ENCODE data around the gene TMEM185B.
"Not testable (repeated sequence)": the region's sequence is repeated elsewhere in the genome, so short reads cannot be mapped to it uniquely, and the experiment has no call there.

TMEM185B gene

DNA sequence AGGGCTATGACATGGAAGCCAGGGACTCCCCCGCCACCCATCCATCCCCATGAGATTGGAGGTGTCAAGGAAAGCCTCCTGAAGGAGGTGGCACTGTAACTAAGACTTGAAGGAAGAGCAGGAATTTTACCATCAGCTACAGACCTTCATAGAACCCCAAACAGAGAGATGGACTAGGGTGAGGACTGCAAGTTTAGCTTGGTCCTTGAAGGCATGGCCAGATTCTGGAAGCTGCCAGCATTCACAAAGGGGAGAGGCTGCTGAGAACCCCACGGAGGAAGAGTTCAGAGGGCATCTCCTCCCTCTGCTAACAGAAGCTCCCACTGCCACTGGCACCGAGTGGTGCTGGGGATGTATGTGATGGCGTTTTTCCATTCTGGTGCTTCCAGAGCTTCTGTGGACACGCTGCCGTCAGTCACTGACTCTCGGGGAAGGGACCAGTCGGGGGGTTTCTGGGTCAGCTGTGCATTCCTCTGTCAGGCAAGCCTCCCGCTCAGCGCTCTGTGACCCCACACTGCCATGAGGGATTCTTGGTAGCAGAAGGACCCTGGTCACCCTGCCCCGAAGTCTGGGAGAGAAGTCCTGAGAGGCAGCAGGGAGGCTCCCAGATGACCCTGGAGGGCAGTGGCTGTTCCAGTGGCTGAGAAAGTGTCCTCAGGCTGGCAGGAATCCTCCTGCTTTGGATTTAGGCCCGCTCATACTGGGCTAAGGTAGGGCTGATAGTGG is 18.1 kb downstream of the TMEM185B start:
- no peak for DNase-seq

DNA sequence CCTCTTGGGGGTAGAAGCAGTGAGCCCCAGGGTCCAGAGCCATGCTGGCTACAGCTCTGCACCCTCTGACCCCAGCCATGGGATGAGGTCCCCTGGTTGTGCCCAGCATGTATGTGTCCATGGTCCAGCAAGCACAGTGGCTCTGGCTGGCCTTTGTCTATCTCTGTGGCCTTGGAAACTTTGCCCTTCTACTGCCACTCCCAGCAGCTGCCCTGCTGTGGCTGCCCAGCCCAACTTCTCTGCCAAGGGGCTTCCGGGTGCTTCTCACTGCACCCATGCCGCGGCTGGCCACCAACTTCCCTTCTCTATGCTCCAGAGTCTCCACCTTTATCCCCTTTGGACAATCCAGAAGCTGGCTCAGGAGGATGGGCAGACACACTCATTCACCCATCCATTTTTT is 18.8 kb downstream of the TMEM185B start:
- DNase-seq: no peak

DNA sequence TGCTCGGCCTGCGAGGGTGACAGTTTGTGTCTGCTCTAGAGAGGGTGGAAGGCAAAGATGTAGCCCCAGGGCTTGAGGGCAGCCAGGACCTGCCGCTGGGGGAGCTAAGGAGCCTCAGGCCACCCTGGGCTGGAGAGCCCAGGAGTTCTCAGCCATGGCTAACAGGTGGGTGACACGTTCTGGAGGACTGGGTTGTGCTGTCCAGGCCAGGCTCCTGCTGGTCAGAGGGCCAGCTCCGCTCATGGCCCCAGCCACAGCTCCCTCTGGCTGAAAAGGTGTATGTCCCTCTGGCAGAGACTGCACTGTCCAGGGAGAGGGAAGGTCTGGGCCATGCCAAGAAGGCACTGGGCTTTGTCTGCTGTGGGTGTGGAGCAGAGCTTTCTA is 19.2 kb downstream of the TMEM185B start:
- DNase-seq: no peak

DNA sequence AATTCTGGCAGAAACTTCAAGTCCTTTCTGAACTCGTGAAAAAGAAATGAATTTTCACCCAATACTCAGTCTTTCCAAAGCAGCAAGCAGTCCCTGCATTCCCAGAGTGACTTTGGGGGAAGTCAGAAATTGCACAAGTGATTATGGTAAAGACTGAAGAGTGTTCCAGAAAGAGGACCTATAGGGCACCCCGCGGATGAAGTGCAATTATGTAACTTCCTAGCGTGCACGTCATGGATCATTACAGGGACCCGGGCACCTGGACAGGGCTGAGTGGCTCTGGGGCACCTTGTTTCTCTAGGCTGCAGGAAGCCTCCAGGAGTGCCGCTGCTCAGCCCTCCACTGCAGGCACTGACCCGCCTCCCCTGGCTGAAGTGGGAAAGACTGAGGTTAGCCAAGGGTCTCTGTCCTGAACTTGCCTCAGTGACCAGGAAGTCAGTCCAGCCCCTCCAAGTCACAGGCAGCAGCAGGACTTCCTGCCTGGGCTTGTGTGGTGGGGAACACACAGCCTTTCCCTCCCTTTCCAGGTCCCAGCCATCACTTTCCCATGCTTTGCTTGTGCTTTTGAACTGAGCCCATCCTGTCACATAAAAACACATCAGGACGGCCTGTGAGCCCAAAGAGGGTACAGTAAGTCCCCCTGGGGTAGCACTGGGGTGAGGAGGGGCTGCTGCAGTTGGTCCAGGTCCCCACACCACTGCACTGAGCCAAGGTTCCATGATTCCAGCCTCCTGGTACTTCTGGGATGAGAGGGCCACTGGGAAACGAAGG is 19.8 kb downstream of the TMEM185B start:
- no peak for DNase-seq

DNA sequence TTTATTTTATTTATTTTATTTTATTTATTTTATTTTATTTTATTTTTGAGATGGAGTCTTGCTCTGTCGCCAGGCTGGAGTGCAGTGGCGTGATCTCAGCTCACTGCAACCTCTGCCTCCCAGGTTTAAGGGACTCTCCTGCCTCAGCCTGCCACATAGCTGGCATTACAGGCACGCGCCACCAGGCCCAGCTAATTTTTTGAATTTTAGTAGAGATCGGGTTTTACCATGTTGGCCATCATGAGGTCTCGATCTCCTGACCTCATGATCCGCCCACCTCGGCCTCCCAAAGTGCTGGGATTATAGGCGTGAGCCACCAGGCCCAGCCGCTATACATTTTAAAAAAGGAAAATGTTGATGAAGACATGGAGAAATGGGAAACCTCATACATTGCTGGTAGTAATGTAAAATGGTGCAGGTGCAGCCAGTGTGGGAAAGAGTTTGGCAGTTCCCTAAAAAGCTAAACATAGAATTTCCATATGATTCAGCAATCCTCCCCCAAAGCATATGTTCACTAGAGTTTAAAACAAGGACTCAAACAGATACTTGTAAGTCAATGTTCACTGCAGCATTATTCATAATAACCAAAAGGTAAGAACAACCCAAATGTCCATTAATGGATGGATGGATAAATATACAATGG is 23.3 kb downstream of the TMEM185B start:
- DNase-seq: not testable (repeated sequence)

DNA sequence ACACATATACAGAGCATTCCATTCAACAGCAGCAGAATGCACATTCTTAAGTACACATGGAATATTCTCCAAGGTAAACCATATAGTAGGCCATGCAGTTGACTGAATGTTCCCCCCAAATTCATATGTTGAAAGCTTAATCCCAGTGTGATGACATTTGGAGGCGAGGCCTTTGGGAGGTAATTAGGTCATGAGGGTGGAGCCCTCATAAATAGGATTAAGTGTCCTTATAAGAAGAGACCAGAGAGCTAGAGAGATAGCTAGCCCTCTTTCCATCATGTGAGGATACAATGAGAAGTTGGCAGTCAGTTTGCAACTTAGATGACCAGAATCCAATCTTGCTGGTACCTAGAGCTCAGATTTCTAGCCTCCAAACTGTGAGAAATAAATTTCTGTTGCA is 27.6 kb downstream of the TMEM185B start:
- no peak for DNase-seq

DNA sequence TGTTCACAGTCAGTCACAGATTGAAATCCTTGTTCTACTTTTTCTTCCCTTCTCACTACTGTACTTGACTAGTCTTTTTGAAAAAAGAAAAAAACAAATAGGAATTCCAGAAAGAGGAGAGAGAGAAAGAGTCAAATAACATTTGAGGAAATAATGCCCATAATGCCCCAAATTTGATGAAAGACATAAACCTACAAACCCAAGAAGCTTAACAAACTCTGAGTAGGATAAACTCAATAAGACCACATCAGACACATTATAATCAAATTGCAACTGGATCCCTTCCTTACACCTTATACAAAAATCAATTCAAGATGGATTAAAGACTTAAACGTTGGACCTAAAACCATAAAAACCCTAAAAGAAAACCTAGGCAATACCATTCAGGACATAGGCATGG is 30.9 kb downstream of the TMEM185B start:
- DNase-seq: no peak

DNA sequence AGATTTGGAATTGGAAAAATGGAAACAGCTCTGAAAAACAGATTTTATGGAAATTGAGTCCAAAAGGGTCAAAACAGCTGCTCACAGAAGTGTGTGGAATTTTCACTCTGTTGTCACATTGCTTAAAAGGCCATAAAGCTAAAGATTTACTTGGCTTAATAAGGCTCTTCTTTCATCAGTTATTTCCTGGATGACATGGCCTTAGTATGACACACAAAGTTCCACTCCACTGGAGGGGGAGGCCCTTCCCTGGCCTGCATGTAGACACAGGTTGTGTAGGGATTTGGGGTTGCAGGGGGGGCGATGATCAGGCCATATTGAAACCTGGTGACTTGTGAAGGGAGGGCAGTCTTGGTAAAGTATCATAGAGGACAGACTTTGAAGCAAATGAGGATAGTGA is 34.0 kb downstream of the TMEM185B start:
- DNase-seq: no peak

DNA sequence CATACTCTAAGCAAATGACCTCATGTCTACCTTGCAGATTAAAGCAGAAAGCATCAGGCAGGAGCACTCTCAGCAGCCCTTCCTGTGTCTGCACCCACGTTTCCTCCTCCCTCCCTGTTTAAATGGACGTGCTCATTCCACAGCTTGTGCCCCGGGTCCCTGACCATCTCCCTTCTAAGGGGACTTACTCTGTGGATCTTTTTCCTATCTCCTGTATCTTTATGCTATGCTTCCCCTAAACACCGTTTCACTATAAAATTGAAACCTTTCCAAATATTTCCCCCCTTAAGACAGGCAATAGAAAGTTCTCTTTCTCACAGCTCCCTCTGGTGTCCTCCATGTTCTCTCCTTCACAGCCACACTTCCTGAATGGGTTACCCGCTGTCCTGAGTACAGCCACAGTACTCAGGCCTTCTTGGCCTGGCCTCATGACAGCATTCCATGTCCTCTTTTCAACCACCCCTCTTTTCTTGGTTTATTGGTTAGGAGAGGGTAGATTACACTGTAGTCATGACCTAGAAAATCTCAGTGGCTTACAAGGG is 41.1 kb downstream of the TMEM185B start:
- DNase-seq: no peak

DNA sequence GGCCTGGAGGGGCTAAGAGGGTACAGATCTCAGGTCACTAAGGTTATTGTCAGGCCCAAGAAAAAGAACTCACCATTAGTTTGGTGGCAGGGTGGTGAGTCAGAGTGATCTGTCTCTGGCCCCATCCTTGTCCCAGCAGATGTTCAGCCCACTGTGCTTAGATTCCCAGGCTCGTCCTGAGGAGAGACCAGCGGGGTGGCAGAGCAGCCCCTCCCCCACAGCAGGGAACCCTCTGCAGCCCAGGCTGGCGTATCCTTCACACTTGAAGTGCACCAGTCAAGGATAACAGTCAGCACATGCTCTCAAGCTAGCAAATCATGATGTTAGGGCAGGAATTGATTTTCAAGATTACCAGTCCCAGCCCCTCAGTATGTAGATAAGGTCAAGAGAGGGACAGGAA is 43.1 kb downstream of the TMEM185B start:
- no peak for DNase-seq

DNA sequence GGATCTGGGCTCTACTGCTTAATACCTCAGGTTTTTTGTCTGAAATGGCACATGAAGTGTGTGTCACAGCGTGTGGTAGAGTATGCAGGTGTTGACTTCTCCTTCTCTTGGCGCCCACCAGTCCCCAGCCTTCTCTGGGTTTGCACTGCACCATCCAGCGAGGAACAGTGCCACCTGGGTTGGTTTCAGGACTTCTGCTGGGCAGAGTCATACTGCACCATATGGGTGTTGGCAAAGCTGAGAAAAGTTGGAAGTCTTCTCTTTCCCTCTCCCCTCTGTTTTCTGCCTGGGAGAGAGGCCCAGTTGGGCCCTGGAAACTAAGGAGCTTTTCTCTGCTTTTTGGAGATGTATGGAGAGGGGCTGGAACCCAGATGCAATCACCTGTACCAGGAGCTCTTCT is 43.8 kb downstream of the TMEM185B start:
- DNase-seq: no peak

DNA sequence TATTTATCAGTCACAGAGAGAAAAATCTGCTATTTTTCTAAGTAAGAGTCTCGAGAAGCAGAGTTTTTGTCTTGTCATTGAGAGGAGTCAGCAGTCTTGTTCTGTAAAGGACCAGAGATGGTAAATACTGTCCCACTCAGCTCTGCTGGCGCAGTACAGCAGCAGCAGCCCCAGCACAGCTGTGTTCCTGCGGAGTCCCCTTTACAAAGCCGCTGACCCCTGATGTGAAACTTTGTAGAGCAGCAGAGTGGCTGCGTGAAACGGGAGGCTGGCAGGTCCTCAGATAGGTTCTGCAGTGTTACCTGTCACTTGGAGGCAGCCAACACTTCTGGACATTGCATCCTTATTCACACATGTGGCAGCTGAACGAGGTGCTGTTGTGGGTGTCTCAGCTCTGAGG is 45.2 kb downstream of the TMEM185B start:
- DNase-seq: no peak

DNA sequence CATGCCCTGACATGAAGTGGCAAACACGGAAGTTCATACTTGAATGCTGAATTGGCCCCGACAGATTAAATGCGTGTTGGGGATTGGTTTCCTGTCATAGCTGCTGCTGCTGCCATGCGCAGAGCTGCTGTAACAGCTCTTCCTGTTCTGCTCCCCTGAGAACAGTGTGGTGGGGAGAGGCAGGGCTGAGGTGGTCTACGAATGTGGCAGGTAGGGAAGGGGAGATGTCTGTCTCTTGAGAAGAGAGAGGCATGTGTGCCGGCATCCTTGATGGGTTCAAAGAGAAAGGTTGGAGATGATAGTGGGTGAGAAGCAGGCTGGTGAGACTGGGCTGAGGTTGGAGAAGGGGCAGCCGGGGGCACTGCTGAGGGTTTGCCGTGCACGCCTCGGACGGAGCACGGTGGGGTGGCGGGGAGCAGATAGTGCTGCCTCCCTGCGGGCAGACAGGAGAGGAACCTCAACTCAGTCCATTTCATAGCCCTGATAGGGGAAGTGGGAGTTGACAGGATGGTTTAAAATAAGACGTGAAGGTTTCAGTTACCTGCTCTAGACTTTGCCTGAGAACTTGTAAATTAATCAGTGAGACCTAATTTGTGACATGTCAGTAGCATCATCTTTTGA is 46.1 kb downstream of the TMEM185B start:
- peak; percentile 66 for DNase-seq

DNA sequence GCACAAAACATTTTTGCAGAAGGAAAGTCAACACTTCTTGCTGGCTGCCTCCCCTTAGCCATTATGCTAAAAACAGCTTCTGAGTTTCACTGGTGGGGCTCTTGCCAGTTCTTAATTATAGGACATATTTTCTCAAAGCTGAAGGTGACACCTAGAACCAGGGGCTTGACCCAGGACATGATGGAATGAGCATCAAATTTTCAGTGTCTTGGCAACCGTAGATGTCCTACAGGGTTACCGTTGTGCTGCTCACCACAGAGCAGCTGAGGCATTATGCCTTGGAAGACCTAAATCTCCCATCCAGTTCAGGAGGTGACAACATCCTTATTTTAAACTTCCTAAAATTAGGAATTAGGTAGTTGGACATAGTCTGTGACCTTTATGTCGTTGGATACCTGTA is 46.7 kb downstream of the TMEM185B start:
- DNase-seq: no peak

DNA sequence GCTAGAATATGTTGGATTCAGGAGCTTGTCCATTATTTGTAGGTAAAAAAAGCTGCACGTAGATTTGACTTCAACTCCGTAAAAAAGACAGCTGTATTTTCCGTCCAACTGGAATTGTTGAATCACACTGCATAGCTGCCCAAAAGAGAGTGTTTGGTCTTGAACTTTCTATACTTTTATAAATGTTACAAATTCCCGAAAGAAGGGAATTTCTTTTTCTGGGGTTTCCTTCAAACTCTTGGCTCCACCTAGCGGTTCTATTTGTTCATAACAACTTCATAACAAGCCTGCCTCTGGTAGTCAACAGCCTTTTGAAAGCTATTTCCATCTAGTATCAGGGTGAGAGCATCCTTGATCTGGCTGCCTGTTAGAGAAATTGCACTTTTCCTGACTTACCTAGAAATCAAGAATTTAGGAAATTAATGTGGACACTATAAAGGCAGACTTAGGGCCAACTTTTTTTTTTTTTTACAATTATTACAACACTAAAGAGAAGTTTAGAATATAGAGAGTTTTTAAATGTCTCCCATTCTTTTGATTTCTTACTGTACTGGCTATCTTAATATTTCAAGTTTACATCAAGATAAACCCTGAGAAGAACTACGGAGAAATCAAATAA is 48.1 kb downstream of the TMEM185B start:
- DNase-seq: no peak
